GM12878 (cell line): ENCODE measurements around the gene NEXN. TPM values are rescaled to one million over a fixed set of nuclear protein-coding genes. Genes with fewer than 3 reads are reported as not detected.

Experiments used
- ATAC-seq: fragments of 200-7000 bp; cut with Tn5 transposase; 3 replicates; pipeline ENCODE4 v1.9.1; 2020; ENCODE audit warnings: mild to moderate bottlenecking, moderate library complexity
- BruUV-seq: library from RNA; stranded (reverse); fragments of 400-500 nt; replicated peaks from 2 replicates; lab custom pipeline; 2021; lab: Mats Ljungman, UMichigan
- CTCF ChIA-PET: fragments of 300-600 bp; sonication (Branson Sonifier 250); formaldehyde crosslinking; extraction: SDS; loops from one replicate; lab custom pipeline; 2021; ENCODE audit warnings: inconsistent platforms; lab: Yijun Ruan, JAX
- POLR2A ChIA-PET: fragments of 350-600 bp; formaldehyde crosslinking; extraction: SDS; loops from one replicate; lab custom pipeline; 2021; ENCODE audit warnings: inconsistent platforms; lab: Charles Lee
- RAD21 ChIA-PET: fragments of 300-600 bp; sonication (Branson Sonifier 250); formaldehyde crosslinking; loops from one replicate; lab custom pipeline; 2023; ENCODE audit warnings: antibody characterized with exemption; ENCODE audit not compliant: unreplicated experiment; lab: Charles Lee
- SMC1A ChIA-PET: fragments of 300-600 bp; sonication (Branson Sonifier 250); formaldehyde crosslinking; loops from one replicate; lab custom pipeline; 2023; ENCODE audit not compliant: unreplicated experiment, uncharacterized antibody; lab: Charles Lee
- DNase-seq: peaks from one replicate; pipeline ENCODE4 v3.0.0-alpha.2; 2011; ENCODE audit warnings: low read depth, low spot score
- FAIRE-seq: peaks from 3 replicates; lab custom pipeline; 2011; peaks lifted over from hg19 to GRCh38; lab: Jason Lieb, UNC
- H2AFZ ChIP-seq: 2 replicates; pipeline ENCODE4 v1.6.0; 2011; ENCODE audit warnings: low read depth, low read length, control low read depth; ENCODE audit not compliant: control insufficient read depth
- H3K27ac ChIP-seq: 2 replicates; pipeline ENCODE4 v1.5.1; 2011; ENCODE audit warnings: control low read depth; ENCODE audit not compliant: control insufficient read depth, insufficient read depth
- H3K27me3 ChIP-seq, 2 experiments: replicated peaks in 1 of 2; 2 replicates each; pipeline versions ENCODE4 v1.6.0 to v1.6.1; 2011; ENCODE audit warnings: low read length in 1 of 2; ENCODE audit not compliant: control insufficient read depth in 2 of 2, insufficient read depth in 2 of 2
- H3K36me3 ChIP-seq, 2 experiments: 2 replicates each; pipeline ENCODE4 v1.5.1; 2011; ENCODE audit warnings: low read length in 1 of 2; ENCODE audit not compliant: control insufficient read depth in 2 of 2, insufficient read depth in 2 of 2
- H3K4me1 ChIP-seq: 2 replicates; pipeline ENCODE4 v1.6.1; 2011; ENCODE audit warnings: mild to moderate bottlenecking, low read length, moderate library complexity, mixed read lengths; ENCODE audit not compliant: control insufficient read depth, insufficient read depth
- H3K4me2 ChIP-seq: 2 replicates; pipeline ENCODE4 v1.6.0; 2011; ENCODE audit warnings: control low read depth; ENCODE audit not compliant: control insufficient read depth, insufficient read depth
- H3K4me3 ChIP-seq: fragments of 200-600 bp; sonication (generic); 2 replicates; pipeline ENCODE4 v1.5.1; 2016
- H3K79me2 ChIP-seq: 2 replicates; pipeline ENCODE4 v1.6.0; 2011; ENCODE audit warnings: low read length; ENCODE audit not compliant: control insufficient read depth, insufficient read depth
- H3K9ac ChIP-seq: 2 replicates; pipeline ENCODE4 v1.8.0; 2011; ENCODE audit warnings: low read length, control low read depth, mixed read lengths; ENCODE audit not compliant: control insufficient read depth, insufficient read depth
- H3K9me3 ChIP-seq: replicated peaks from 3 replicates; pipeline ENCODE4 v1.5.1; 2011; ENCODE audit warnings: mild to moderate bottlenecking, low read length; ENCODE audit not compliant: control insufficient read depth, insufficient read depth
- H4K20me1 ChIP-seq: 2 replicates; pipeline ENCODE4 v1.6.0; 2011; ENCODE audit not compliant: control insufficient read depth, insufficient read depth
- CBX5 ChIP-seq: sonication (generic); IDR thresholded peaks from 2 replicates; pipeline ENCODE4 v1.6.1; 2016; ENCODE audit warnings: low read depth, moderate library complexity, mild to moderate bottlenecking, inconsistent platforms
- CTCF ChIP-seq, 3 experiments: IDR thresholded peaks in 2 of 3; conservative IDR thresholded peaks in 1 of 3; 2 replicates each; pipeline ENCODE4 v1.5.1; 2011; ENCODE audit warnings: low read depth in 3 of 3, low read length in 3 of 3, mild to moderate bottlenecking in 3 of 3, control low read depth in 2 of 3, moderate library complexity in 2 of 3, inconsistent platforms in 1 of 3, mixed read lengths in 1 of 3; ENCODE audit not compliant: control insufficient read depth in 2 of 3, insufficient read depth in 1 of 3; ENCODE audit errors: extremely low read depth in 1 of 3
- IKZF2 ChIP-seq, 2 experiments: fragments of 450-650 bp; IDR thresholded peaks; 2 replicates each; pipeline ENCODE4 v1.6.1; 2017; ENCODE audit warnings: mild to moderate bottlenecking in 2 of 2, moderate library complexity in 2 of 2
- MTA2 ChIP-seq: fragments of 450-650 bp; IDR thresholded peaks from 2 replicates; pipeline ENCODE4 v1.6.1; 2016; ENCODE audit warnings: low read depth, mild to moderate bottlenecking, moderate library complexity
- PKNOX1 ChIP-seq: fragments of 450-650 bp; IDR thresholded peaks from 2 replicates; pipeline ENCODE4 v1.6.1; 2016; ENCODE audit warnings: mild to moderate bottlenecking
- PML ChIP-seq: IDR thresholded peaks from 2 replicates; pipeline ENCODE4 v1.6.1; 2012; ENCODE audit warnings: low read length, inconsistent platforms
- RELA ChIP-seq: fragments of 450-650 bp; IDR thresholded peaks from 2 replicates; pipeline ENCODE4 v1.8.0; 2014; ENCODE audit warnings: borderline replicate concordance; ENCODE audit not compliant: partially characterized antibody
- SP1 ChIP-seq: IDR thresholded peaks from one replicate; pipeline ENCODE4 v1.6.1; 2011; ENCODE audit warnings: low read depth, low read length
- USF2 ChIP-seq: IDR thresholded peaks from 2 replicates; pipeline ENCODE4 v1.6.1; 2011; ENCODE audit warnings: low read depth, low read length, improper control_type of control experiment, borderline replicate concordance
- WGBS: methylation state at CpG from one replicate; pipeline ENCODE4 v1.1.6; 2016; ENCODE audit warnings: low lambda C conversion rate; ENCODE audit not compliant: insufficient replicate concordance, insufficient coverage; ENCODE audit errors: missing lambda C conversion rate; 5-methylcytosine and 5-hydroxymethylcytosine counted together
- in situ Hi-C: fragments of 300-500 bp; cut with MboI; formaldehyde crosslinking; loops from 9 replicates; pipeline ENCODE4 v1.14.3; 2018; ENCODE audit warnings: mixed read lengths
- intact Hi-C: fragments of 100-400 bp; cut with micrococcal nuclease; formaldehyde crosslinking; loops from one replicate; pipeline ENCODE4 v1.14.2; 2022; ENCODE audit not compliant: unreplicated experiment
- polyA plus RNA-seq, 11 experiments: library from polyadenylated mRNA; depleted of rRNA in 4 of 11; unstranded in 6 of 11; stranded (reverse) in 5 of 11; fragments of >200 nt; fragmentation: Nextera tagmentation in 4 of 11; fragmentation: Illumina TruSeq in 1 of 11; extraction: Ambion mirVana in 4 of 11; extraction: Trizol in 1 of 11; gene quantifications; 1 replicate in 1 of 11; 2 replicates in 10 of 11; pipeline versions ENCODE4 v1.2.1 to v1.2.3, GENCODE V29; 2011 to 2016; ENCODE audit warnings: inconsistent platforms in 2 of 11, missing spikeins in 2 of 11, low read depth in 1 of 11
- total RNA-seq, 4 experiments: library from RNA; depleted of rRNA in 3 of 4; stranded (reverse); fragments of >200 nt in 3 of 4; fragmentation: Illumina TruSeq in 1 of 4; extraction: Trizol in 1 of 4; gene quantifications; 2 replicates each; pipeline versions ENCODE4 v1.2.1 to v1.2.3, GENCODE V29; 2013 to 2021

Gene NEXN
- total and polyA plus RNA-seq, 10 of the 15 experiments (the other 5 are each of a cell fraction or from before 2014, with no cell fraction given), result 2.5 to 46.6 (median 15.4) TPM

GRCh38 chr1:77874804-77875445, 13.5 kb upstream of the NEXN start:
- H3K27me3 ChIP-seq, result no peaks in the 10 kb centered on the region
- ATAC-seq (no peak), FAIRE-seq (no peak), DNase-seq (no peak)
- ChIA-PET RAD21 (no interaction called here), POLR2A (interaction anchor here (0.5 kb wide), 1 partner anchor 255 kb away, joined by 5 read pairs; no protein-coding TSS in a partner anchor), SMC1A (interaction anchor here (1.4 to 1.5 kb wide), 2 partner anchors 239 to 256 kb away, joined by 3 to 5 read pairs; no protein-coding TSS in a partner anchor), CTCF (no interaction called here)
- no peak overlapping the region for H3K4me3 ChIP-seq
- TF ChIP-seq USF2 (no peak), PKNOX1 (no peak), RELA (no peak), CTCF (IDR thresholded peaks at IDR 0.05 in 2 of 3, conservative IDR thresholded peaks at IDR 0.05 in 1 of 3; ENCODE audit: control insufficient read depth in 2 of 3, extremely low read depth in 1 of 3, insufficient read depth in 1 of 3, low read depth in 3 of 3, low read length in 3 of 3) (no peak), PML (no peak), MTA2 (no peak), SP1 (no peak), CBX5 (no peak), IKZF2 (IDR thresholded peaks at IDR 0.05) (no peak)
- no peaks in the 10 kb centered on the region for H3K36me3 ChIP-seq
- no peak overlapping the region for H3K4me2 ChIP-seq
- no peaks in the 10 kb centered on the region for H3K9me3 ChIP-seq
- in situ Hi-C loops (no loop called here), intact Hi-C loops (no loop called here)
- 96% methylated on average over 4 of the region's 4 CpGs for WGBS
- no peaks in the 10 kb centered on the region for H4K20me1 ChIP-seq
- no peak overlapping the region for H3K9ac ChIP-seq
- H3K79me2 ChIP-seq, result no peaks in the 10 kb centered on the region
- BruUV-seq, result no TSS peak
- H2AFZ ChIP-seq, result no peak overlapping the region
- no peak overlapping the region for H3K27ac ChIP-seq
- H3K4me1 ChIP-seq, result no peaks in the 10 kb centered on the region
